Endodermal cell (in vitro differentiated cells): Measurements from ENCODE around the gene ADK. TPM values are rescaled to one million over a fixed set of nuclear protein-coding genes. Genes with fewer than 3 reads are reported as not detected.
"Not testable (repeated sequence)": the region's sequence is repeated elsewhere in the genome, so short reads cannot be mapped to it uniquely, and the experiment has no call there.

ENCODE experiments used
- DNase-seq: peaks from one replicate; pipeline ENCODE4 v3.0.0-alpha.2; 2017
- H3K27ac ChIP-seq: 2 replicates; pipeline ENCODE4 v1.5.1; 2013; ENCODE audit warnings: mild to moderate bottlenecking, low read depth, low read length, moderate library complexity
- H3K27me3 ChIP-seq: 2 replicates; pipeline ENCODE4 v1.6.1; 2013; ENCODE audit warnings: mild to moderate bottlenecking, low read length, moderate library complexity; ENCODE audit not compliant: insufficient read depth, control insufficient read depth, poor library complexity, severe bottlenecking
- H3K36me3 ChIP-seq: 2 replicates; pipeline ENCODE4 v1.7.0; 2013; ENCODE audit warnings: mild to moderate bottlenecking, low read length, moderate library complexity; ENCODE audit not compliant: control insufficient read depth, insufficient read depth
- H3K4me1 ChIP-seq: one replicate; pipeline ENCODE4 v1.7.0; 2013; ENCODE audit warnings: low read length; ENCODE audit not compliant: control insufficient read depth, insufficient read depth
- H3K4me3 ChIP-seq: 2 replicates; pipeline ENCODE4 v1.5.1; 2013; ENCODE audit warnings: mild to moderate bottlenecking, low read length, moderate library complexity
- H3K9ac ChIP-seq: 2 replicates; pipeline ENCODE4 v1.6.1; 2013; ENCODE audit warnings: mild to moderate bottlenecking, low read length, moderate library complexity; ENCODE audit not compliant: poor library complexity, severe bottlenecking; ENCODE audit errors: extremely low read depth
- H3K9me3 ChIP-seq: 2 replicates; pipeline ENCODE4 v1.6.1; 2013; ENCODE audit warnings: mild to moderate bottlenecking, low read length, moderate library complexity; ENCODE audit not compliant: control insufficient read depth
- H3K27ac Mint-ChIP-seq: 2 replicates; pipeline ENCODE4 v1.8.0; 2020; ENCODE audit warnings: mixed read lengths
- H3K27me3 Mint-ChIP-seq: 2 replicates; pipeline ENCODE4 v1.8.0; 2021; ENCODE audit warnings: mild to moderate bottlenecking, mixed read lengths; ENCODE audit not compliant: insufficient read depth
- H3K36me3 Mint-ChIP-seq: 2 replicates; pipeline ENCODE4 v1.8.0; 2020; ENCODE audit warnings: low read depth, mixed read lengths
- H3K4me1 Mint-ChIP-seq: 2 replicates; pipeline ENCODE4 v1.8.0; 2020; ENCODE audit warnings: mixed read lengths
- H3K4me3 Mint-ChIP-seq: 2 replicates; pipeline ENCODE4 v1.8.0; 2020; ENCODE audit warnings: mild to moderate bottlenecking, moderate library complexity, mixed read lengths
- H3K9me3 Mint-ChIP-seq: 2 replicates; pipeline ENCODE4 v1.8.0; 2020; ENCODE audit warnings: mild to moderate bottlenecking, mixed read lengths
- WGBS, 2 experiments: methylation state at CpG; one replicate each; pipeline versions ENCODE4 v1.1.5 to v1.1.7; 2013; ENCODE audit warnings: missing lambda C conversion rate in 2 of 2, mixed read lengths in 1 of 2; ENCODE audit not compliant: insufficient coverage in 1 of 2, insufficient read length in 1 of 2; 5-methylcytosine and 5-hydroxymethylcytosine counted together
- total RNA-seq, 2 donors: library from RNA; stranded (reverse); fragmentation: NEBNext Ultra II Directional in 1 of 2; extraction: Animal tissue kit (Norgen Biotek cat#: 25700) in 1 of 2; gene quantifications; 2 replicates in 1 of 2; 3 replicates in 1 of 2; pipeline ENCODE4 v1.2.1, GENCODE V29; 2021
- TF ChIP-seq, protein P1 (sequence below): fragments of 200-600 bp; sonication (generic); conservative IDR thresholded peaks from 2 replicates; pipeline ENCODE4 v1.5.0; 2021; ENCODE audit warnings: antibody characterized with exemption, mild to moderate bottlenecking

Gene ADK
- total RNA-seq, 2 donors from 2014 or later = 23.6 to 36.7 TPM

DNA sequence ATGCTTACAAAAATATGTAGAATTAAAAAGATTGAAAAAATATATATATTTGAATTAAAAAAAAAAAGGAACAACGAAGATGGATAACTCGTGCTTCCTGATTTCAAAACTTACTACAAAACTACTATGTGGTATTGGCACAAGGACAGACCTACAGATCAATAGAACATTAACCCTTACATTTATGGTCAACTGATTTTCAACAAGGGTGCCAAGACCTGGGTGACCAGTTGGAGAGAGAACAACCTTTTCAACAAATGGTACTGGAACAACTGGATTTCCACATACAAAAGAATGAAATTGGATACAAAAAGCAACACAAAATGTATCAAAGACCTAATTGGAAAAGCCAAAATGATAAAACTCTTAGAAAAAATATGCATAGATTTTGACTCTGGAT lies 10.5 kb upstream of the ADK start:
- no peaks in the 10 kb centered on the region for H3K9me3 ChIP-seq
- H3K27me3 Mint-ChIP-seq = no peaks in the 10 kb centered on the region
- H3K4me3 ChIP-seq = no peak overlapping the region
- H3K27ac ChIP-seq = no peak overlapping the region
- H3K4me1 Mint-ChIP-seq = no peaks in the 10 kb centered on the region
- peaks cover 32% of the 10 kb centered on the region for H3K36me3 Mint-ChIP-seq
- no peaks in the 10 kb centered on the region for H3K9me3 Mint-ChIP-seq
- H3K27ac Mint-ChIP-seq = no peak overlapping the region
- 84% methylated on average over 2 of the region's 2 CpGs; no CpG with 5 or more reads in 1 of the 2 experiments for WGBS, 2 experiments
- H3K36me3 ChIP-seq = peaks cover 32% of the 10 kb centered on the region
- no peak overlapping the region for H3K4me3 Mint-ChIP-seq
- TF ChIP-seq, protein P1, sequence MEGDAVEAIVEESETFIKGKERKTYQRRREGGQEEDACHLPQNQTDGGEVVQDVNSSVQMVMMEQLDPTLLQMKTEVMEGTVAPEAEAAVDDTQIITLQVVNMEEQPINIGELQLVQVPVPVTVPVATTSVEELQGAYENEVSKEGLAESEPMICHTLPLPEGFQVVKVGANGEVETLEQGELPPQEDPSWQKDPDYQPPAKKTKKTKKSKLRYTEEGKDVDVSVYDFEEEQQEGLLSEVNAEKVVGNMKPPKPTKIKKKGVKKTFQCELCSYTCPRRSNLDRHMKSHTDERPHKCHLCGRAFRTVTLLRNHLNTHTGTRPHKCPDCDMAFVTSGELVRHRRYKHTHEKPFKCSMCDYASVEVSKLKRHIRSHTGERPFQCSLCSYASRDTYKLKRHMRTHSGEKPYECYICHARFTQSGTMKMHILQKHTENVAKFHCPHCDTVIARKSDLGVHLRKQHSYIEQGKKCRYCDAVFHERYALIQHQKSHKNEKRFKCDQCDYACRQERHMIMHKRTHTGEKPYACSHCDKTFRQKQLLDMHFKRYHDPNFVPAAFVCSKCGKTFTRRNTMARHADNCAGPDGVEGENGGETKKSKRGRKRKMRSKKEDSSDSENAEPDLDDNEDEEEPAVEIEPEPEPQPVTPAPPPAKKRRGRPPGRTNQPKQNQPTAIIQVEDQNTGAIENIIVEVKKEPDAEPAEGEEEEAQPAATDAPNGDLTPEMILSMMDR = no peak
- H3K27me3 ChIP-seq = no peaks in the 10 kb centered on the region
- DNase-seq = no peak
- no peak overlapping the region for H3K9ac ChIP-seq
- H3K4me1 ChIP-seq = no peaks in the 10 kb centered on the region

DNA sequence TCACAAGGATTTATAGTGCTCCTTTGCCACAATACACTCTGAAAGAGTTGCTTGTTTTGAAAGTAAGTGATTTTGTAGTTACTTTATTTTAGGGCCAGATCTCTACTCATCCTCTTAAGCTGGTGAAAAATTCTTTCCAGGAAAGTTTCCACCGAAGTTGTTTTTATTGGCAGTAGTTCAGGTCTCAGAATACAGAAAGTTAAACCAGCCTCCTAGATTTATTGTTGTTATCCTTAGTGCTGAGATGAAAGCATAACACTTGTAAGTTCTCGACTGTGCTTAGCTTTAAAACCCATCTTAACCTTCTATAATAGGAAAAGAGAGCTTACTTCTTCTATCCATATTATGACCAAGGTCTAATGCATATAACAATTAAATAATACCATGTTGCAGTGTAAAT lies 5.9 kb upstream of the ADK start:
- Histone ChIP-seq H3K36me3 (peaks cover 19% of the 10 kb centered on the region), H3K4me1 (no peaks in the 10 kb centered on the region), H3K9me3 (no peaks in the 10 kb centered on the region), H3K27me3 (no peaks in the 10 kb centered on the region), H3K9ac (no peak overlapping the region), H3K27ac (no peak overlapping the region), H3K4me3 (no peak overlapping the region)
- H3K9me3 Mint-ChIP-seq = no peaks in the 10 kb centered on the region
- DNase-seq = no peak
- no peak overlapping the region for H3K4me3 Mint-ChIP-seq
- peaks cover 22% of the 10 kb centered on the region for H3K36me3 Mint-ChIP-seq
- no peak overlapping the region for H3K27ac Mint-ChIP-seq
- WGBS, 2 experiments = 100% methylated on average over 2 of the region's 2 CpGs
- TF ChIP-seq, protein P1 = no peak
- no peaks in the 10 kb centered on the region for H3K27me3 Mint-ChIP-seq
- no peaks in the 10 kb centered on the region for H3K4me1 Mint-ChIP-seq

DNA sequence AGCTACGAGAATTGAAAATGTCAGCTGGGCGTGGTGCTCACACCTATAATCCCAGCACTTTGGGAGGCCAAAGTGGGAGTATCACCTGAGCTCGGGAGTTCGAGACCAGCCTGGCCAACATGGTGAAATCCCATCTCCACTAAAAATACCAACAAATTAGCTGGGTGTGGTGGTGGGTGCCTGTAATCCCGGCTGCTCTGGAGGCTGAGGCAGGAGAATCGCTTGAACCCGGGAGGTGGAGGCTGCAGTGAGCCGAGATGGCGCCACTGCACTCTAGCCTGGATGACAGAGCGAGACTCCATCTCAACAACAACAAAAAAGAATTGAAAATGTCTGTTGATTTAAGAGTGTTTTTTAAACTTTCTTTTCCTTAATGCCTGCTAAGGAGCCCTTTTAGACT lies 4.0 kb upstream of the ADK start:
- not testable (repeated sequence) for DNase-seq, H3K27me3 ChIP-seq, H3K27ac ChIP-seq, H3K4me1 ChIP-seq, H3K9me3 ChIP-seq, H3K27me3 Mint-ChIP-seq, H3K4me3 Mint-ChIP-seq, H3K4me3 ChIP-seq, H3K9me3 Mint-ChIP-seq, H3K9ac ChIP-seq, H3K27ac Mint-ChIP-seq, H3K4me1 Mint-ChIP-seq
- H3K36me3 ChIP-seq = peaks cover 18% of the 10 kb centered on the region
- H3K36me3 Mint-ChIP-seq = peaks cover 19% of the 10 kb centered on the region
- 91 to 100% methylated on average over 6 to 10 of the region's 10 CpGs for WGBS, 2 experiments
